ENCODE results near the gene DCAKD.
"Not testable (repeated sequence)": the region's sequence is repeated elsewhere in the genome, so short reads cannot be mapped to it uniquely, and the experiment has no call there.

The DCAKD gene

GRCh38 chr17:45061606-45062205 lies 10.3 kb upstream of the DCAKD start:
- no peak for DNase-seq

DNA sequence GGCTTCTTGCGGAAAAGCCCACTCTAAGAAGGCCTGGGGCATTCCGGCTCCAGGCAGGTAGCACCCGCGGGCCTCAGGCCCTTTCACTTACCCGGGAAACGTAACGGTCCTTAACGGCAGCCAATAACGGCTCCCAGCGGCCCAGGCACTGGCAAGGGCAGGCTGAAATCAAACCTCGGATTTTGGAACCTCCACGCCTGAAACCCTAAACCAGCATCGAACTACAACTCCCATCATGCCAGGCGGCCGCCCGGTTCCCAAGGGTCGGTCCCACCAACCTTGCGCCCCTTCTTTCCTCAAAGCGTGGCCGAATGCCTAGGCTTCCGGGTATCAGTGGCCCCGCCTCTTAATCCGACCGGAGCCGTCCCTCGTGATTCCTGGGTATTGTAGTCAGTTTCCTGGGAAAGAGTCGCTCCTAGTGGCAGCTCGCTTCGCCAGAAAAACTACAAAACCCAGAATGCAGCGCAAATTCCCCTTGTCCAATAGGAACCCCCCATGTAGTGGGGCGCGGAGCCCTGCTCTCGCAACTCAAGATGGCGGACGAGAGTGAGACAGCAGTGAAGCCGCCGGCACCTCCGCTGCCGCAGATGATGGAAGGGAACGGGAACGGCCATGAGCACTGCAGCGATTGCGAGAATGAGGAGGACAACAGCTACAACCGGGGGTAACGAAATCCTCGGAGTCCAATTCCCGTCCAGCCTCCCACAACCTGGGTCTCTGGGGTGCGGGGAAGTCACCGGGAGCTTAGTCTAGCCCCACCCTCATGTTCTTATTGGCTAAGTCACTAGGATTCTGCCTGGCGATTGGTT lies 9.6 kb upstream of the DCAKD start, which contains the start of gene NMT1:
NMT1 (plus strand) TSS at position 521 of the 809 bp plus-strand sequence; CDS start at position 534, 13 bp downstream.
- DNase-seq, result peak; percentile 98

DNA sequence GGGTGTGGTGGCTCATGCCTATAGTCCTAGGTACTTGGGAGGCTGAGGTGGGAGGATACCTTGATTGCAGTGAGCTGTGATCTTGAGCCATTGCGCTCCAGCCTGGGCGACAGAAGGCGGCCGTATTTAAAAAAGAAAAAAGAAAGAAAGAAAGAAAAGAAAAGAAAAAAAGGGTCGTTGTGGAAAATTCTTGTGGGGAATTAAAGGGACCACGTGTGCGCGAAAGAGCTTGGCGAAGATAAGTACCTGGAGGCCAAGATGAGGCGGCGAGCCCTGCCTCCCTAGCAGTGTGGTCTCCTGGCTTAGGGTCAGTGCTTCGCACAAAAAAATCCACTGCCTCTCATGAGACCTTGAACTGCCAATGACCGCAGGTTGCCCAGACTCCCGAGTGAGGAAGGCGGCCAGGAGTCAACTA lies 9.0 kb upstream of the DCAKD start:
- no peak for DNase-seq

- peak; percentile 62 for DNase-seq
Observed at GRCh38 chr17:45052052-45052772, 780 bp upstream of the DCAKD start.

DNA sequence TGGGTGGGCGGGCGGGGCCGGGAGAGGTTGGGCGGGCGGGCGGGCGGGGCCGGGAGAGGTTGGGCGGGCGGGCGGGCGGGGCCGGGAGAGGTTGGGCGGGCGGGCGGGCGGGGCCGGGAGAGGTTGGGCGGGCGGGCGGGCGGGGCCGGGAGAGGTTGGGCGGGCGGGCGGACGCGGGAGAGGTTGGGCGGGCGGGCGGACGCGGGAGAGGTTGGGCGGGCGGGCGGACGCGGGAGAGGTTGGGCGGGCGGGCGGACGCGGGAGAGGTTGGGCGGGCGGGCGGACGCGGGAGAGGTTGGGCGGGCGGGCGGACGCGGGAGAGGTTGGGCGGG lies 254 bp upstream of the DCAKD start:
- DNase-seq, result not testable (repeated sequence)

- peak; percentile 68 for DNase-seq
Observed at GRCh38 chr17:45050481-45051059, 862 bp downstream of the DCAKD start.

GRCh38 chr17:45048795-45049563 lies 2.5 kb downstream of the DCAKD start:
- no peak for DNase-seq

DNA sequence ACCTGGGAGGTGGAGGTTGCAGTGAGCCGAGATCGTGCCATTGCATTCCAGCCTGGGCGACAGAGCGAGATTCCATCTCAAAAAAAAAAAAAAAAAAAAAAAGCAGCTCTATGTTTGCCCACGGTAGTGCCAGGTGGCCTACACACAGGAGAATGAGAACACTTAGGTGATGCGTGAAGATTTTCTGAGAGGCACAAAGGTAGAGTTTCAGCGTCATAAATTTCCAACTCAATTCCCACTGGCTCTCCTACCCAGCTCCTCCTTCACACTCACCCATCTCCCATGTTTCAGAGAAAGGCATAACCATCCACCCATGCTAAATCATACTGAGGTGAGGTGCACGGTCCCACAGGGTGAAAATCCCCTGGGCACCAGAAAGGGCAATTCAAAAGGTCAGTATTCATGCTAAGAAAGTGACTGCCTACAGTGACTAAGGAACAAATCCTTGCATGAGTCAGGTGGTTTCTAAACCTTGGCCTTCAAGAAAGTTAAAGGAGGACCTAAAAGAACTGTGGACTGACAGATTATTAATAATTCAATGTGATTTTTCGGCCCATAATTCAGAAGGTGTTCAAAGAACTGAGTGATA lies 4.8 kb downstream of the DCAKD start:
- DNase-seq, result no peak

GRCh38 chr17:45043813-45044540 lies 7.5 kb downstream of the DCAKD start:
- no peak for DNase-seq

DNA sequence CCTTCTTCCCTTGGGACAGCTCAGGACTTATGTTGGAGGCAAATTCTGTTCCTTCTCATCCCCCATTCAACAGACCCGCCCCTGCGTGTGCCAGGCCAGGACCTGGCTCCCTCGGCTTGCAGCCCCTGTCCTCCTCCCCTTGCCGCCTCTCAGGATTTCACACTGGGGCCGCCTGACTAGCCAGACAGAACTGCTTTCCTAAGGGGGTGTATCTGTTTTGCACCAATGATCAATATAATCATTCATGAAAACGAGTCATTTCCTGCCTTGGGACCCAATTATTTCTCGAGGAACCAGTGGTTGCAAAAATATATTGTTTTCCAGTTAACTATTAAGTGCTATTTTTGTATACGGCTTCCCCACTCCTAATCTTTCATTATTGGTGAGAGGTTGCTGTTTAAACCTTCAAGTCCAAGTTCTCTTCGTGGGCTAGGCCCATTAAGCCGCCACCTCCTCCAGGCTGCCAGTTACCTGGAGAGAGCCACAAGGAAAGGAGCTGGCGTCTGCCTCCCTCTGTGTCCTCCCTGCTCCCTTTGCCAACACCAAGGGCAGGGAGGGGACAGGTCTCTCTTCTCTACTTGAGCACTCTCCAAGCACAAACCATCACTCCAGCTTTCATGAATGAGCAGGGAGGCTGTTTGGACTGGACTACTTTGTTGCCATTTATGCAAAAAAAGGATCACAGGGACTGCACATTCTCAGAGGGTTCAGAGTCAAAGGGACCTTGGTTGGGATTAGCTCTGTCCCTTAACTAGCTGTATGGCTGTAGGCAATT lies 8.9 kb downstream of the DCAKD start:
- no peak for DNase-seq

GRCh38 chr17:45040459-45040858 lies 11.0 kb downstream of the DCAKD start:
- DNase-seq, result no peak

GRCh38 chr17:45038728-45039634 lies 12.5 kb downstream of the DCAKD start:
- DNase-seq, result no peak

- DNase-seq, result no peak
Observed at GRCh38 chr17:45036691-45037090, 14.7 kb downstream of the DCAKD start.

GRCh38 chr17:45035848-45036247 lies 15.6 kb downstream of the DCAKD start:
- no peak for DNase-seq

DNA sequence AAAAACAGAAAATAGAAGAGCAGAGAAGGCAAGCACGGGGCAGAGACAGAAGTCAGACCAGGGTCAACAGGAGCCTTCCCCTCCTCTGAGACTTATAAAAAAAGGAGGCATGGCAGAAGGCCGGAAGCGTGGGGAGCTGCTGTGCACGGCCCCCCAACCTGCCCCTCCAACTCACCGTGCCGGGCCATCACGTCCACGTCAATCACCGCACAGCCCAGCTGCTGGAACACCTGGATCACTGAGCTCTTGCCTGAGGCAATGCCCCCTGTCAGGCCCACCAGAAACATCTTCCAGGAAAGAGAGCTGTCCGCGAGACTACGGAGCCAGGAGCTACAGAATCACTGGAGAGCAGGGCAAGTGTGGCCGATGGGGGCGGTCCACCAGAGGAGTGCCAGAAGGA lies 16.8 kb downstream of the DCAKD start:
- no peak for DNase-seq

- DNase-seq, result no peak
Observed at GRCh38 chr17:45032174-45032541, 19.3 kb downstream of the DCAKD start.

DNA sequence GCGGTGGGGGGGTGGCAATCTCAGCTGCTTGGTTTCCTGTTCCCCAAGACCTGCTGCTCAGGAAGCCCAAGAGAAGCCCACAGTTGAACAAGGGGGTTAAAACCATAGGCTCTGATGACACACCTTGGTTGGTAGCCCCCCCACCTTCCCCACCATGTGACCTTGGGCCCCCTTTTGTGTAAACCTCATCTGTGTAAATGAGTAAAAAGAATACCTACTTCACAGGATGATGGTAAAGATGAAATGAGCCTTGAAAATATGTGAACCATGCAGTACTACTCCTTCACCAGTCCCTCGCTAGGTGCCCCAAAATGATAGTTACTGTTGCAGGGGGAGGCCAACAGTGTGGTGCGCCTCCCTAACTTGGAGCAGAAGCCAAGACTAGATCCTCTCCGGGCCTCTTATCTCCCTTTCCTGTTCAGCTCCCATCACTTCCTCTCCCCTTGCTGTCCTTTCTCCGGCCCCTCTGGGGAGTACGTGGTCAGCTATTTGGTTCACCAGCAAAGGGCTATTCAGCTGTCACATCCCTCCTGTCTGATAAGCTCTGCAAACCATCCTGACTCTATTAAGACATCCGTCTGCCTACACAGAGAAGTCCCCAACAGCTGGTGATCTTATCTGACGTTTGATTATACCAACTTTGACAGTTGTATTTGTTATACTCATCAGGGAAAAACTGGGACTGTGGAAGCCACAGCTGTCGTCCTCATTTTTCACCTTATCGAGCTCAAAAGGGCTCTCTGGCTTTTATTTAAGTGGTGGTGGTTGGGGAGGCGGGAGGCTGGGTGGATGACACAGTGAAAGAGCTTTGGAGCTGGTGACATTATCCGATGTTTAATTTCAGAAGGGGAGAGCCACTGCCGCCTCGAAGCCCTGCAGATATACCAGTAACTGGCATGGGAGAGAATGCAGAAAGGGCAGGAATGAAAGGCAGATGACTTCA lies 19.9 kb downstream of the DCAKD start:
- DNase-seq, result no peak

- no peak for DNase-seq
Observed at GRCh38 chr17:45030733-45031132, 20.7 kb downstream of the DCAKD start.
